Breast epithelium (tissue), 4 donors: Measurements from ENCODE around the gene CDC73. TPM values are rescaled to one million over a fixed set of nuclear protein-coding genes. Genes with fewer than 3 reads are reported as not detected.

Experiments used
- DNase-seq, 2 donors: peaks; one replicate each; pipeline ENCODE4 v3.0.0-alpha.2; 2019; ENCODE audit warnings: low spot score in 2 of 2
- H3K27ac ChIP-seq, 2 donors: fragments of 200-600 bp; sonication (generic) in 1 of 2; one replicate each; pipeline ENCODE4 v1.5.1; 2016 to 2019; ENCODE audit warnings: mild to moderate bottlenecking in 1 of 2
- H3K27me3 ChIP-seq, 2 donors: fragments of 200-600 bp; sonication (generic) in 1 of 2; one replicate each; pipeline versions ENCODE4 v1.5.1 to v1.6.0; 2017 to 2019; ENCODE audit warnings: control low read depth in 1 of 2, mild to moderate bottlenecking in 1 of 2
- H3K36me3 ChIP-seq: fragments of 200-600 bp; one replicate; pipeline ENCODE4 v1.5.1; 2019
- H3K4me1 ChIP-seq, 2 donors: fragments of 200-600 bp; sonication (generic); one replicate each; pipeline ENCODE4 v1.5.1; 2016 to 2019; ENCODE audit warnings: control low read depth in 1 of 2
- H3K4me3 ChIP-seq, 3 donors: fragments of 200-600 bp; sonication (generic); 1 replicate in 2 of 3; 2 replicates in 1 of 3; pipeline ENCODE4 v1.5.1; 2016 to 2019; ENCODE audit warnings: mild to moderate bottlenecking in 3 of 3, moderate library complexity in 2 of 3
- H3K9me3 ChIP-seq, 2 donors: fragments of 200-600 bp; sonication (generic) in 1 of 2; one replicate each; pipeline ENCODE4 v1.5.1; 2016 to 2019; ENCODE audit warnings: control low read depth in 1 of 2
- CTCF ChIP-seq, 3 donors: fragments of 450-650 bp; IDR thresholded peaks; one replicate each; pipeline ENCODE4 v1.5.1; 2016 to 2017; ENCODE audit warnings: antibody characterized with exemption in 3 of 3, mild to moderate bottlenecking in 3 of 3, moderate library complexity in 3 of 3
- POLR2A ChIP-seq: fragments of 450-650 bp; IDR thresholded peaks from one replicate; pipeline ENCODE4 v1.6.1; 2016; ENCODE audit warnings: antibody characterized with exemption, mild to moderate bottlenecking, moderate library complexity
- POLR2AphosphoS5 ChIP-seq, 3 donors: sonication (generic); formaldehyde crosslinking; IDR thresholded peaks; one replicate each; pipeline ENCODE4 v1.6.1; 2017; ENCODE audit warnings: antibody characterized with exemption in 3 of 3
- intact Hi-C: fragments of 100-400 bp; cut with DNase I; formaldehyde crosslinking; loops from one replicate; pipeline ENCODE4 v1.15.1; 2023; ENCODE audit warnings: low total_unique reads
- total RNA-seq, 3 donors: library from RNA; depleted of rRNA; stranded (reverse); fragments of >200 nt; gene quantifications; one replicate each; pipeline ENCODE4 v1.1.0, GENCODE V29; 2016

The CDC73 gene
- total RNA-seq: 10 to 100 TPM; 36.1 to 52.0 (median 49.6) TPM

GRCh38 chr1:193121616-193122593 is at the start of gene CDC73:
CDC73 (plus strand) TSS chr1:193122031; CDS start chr1:193122201, 170 bp downstream.
- DNase-seq: peak; percentile 94 to 98
- Histone ChIP-seq H3K9me3 (no peaks in the 10 kb centered on the region), H3K27ac (peak within 1 kb of the TSS; percentile 94 to 98), H3K27me3 (no peaks in the 10 kb centered on the region), H3K36me3 (no peaks in the 10 kb centered on the region), H3K4me1 (peaks cover 0 to 5% of the 10 kb centered on the region in 2 donors), H3K4me3 (peak within 1 kb of the TSS; percentile 67 to 97 (median 88))
- TF ChIP-seq POLR2AphosphoS5 (IDR thresholded peaks at IDR 0.05) (peak; percentile 87 to 95 (median 94)), POLR2A (peak; percentile 19), CTCF (IDR thresholded peaks at IDR 0.05) (peak; percentile 93 to 100 (median 97))
- intact Hi-C loops: no loop called here

- no peaks in the 10 kb centered on the region for H3K4me1 ChIP-seq
- no peak for DNase-seq
- H3K9me3 ChIP-seq: no peaks in the 10 kb centered on the region
- intact Hi-C loops: no loop called here
- no peak overlapping the region for H3K4me3 ChIP-seq
- TF ChIP-seq POLR2A (no peak), CTCF (IDR thresholded peaks at IDR 0.05) (no peak), POLR2AphosphoS5 (IDR thresholded peaks at IDR 0.05) (no peak)
- H3K36me3 ChIP-seq: peaks cover 9% of the 10 kb centered on the region
- H3K27ac ChIP-seq: no peak overlapping the region
- no peaks in the 10 kb centered on the region for H3K27me3 ChIP-seq
These were observed 43.8 kb upstream of the CDC73 start for GRCh38 chr1:193077991-193078390.

GRCh38 chr1:193079187-193079586 is 42.6 kb upstream of the CDC73 start:
- Histone ChIP-seq H3K4me3 (no peak overlapping the region), H3K9me3 (no peaks in the 10 kb centered on the region), H3K27ac (no peak overlapping the region), H3K4me1 (no peaks in the 10 kb centered on the region), H3K27me3 (no peaks in the 10 kb centered on the region), H3K36me3 (peaks cover 9% of the 10 kb centered on the region)
- TF ChIP-seq CTCF (IDR thresholded peaks at IDR 0.05) (no peak), POLR2AphosphoS5 (IDR thresholded peaks at IDR 0.05) (no peak), POLR2A (no peak)
- no peak for DNase-seq
- intact Hi-C loops: no loop called here

DNA sequence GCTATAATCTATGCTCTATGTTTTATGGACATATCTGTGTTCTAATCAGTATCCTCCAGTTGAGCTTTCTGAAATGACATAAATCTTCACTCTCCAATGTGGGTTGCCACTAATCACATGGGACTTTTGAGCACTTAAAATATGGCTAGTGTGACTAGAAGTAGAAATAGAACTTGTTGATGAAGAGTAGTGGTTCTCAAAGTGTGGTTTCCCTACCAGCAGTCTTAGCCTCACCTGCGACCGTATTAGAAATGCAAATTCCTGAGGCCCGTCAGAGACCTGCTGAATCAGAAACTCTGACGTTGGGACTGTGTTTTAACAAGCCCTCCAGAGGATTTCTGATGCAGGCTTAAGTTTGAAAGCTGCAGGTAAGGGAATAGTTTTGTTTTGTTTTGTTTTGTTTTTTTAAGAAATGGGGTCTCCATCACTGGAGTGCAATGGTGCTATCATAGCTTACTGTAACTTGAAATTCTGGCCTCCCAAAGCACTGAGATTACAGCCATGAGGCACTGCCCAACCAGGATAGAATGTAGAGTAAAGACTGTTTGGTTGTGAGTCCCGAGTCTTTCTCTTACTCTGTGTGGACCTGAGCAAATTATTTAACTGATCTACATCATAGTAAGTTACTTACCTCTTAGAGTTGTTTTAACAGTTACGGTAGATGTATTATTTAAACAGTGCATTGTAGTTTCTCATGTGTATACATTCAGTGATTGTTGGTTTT is 38.3 kb upstream of the CDC73 start:
- Histone ChIP-seq H3K4me3 (no peak overlapping the region), H3K9me3 (no peaks in the 10 kb centered on the region), H3K4me1 (no peaks in the 10 kb centered on the region), H3K27ac (no peak overlapping the region), H3K36me3 (peaks cover 8% of the 10 kb centered on the region), H3K27me3 (no peaks in the 10 kb centered on the region)
- no peak for TF ChIP-seq POLR2A
- TF ChIP-seq POLR2AphosphoS5 (IDR thresholded peaks at IDR 0.05): no peak
- no peak for TF ChIP-seq CTCF (IDR thresholded peaks at IDR 0.05)
- intact Hi-C loops: no loop called here
- no peak for DNase-seq
